ENCODE data around the gene UBASH3A.

Gene UBASH3A

DNA sequence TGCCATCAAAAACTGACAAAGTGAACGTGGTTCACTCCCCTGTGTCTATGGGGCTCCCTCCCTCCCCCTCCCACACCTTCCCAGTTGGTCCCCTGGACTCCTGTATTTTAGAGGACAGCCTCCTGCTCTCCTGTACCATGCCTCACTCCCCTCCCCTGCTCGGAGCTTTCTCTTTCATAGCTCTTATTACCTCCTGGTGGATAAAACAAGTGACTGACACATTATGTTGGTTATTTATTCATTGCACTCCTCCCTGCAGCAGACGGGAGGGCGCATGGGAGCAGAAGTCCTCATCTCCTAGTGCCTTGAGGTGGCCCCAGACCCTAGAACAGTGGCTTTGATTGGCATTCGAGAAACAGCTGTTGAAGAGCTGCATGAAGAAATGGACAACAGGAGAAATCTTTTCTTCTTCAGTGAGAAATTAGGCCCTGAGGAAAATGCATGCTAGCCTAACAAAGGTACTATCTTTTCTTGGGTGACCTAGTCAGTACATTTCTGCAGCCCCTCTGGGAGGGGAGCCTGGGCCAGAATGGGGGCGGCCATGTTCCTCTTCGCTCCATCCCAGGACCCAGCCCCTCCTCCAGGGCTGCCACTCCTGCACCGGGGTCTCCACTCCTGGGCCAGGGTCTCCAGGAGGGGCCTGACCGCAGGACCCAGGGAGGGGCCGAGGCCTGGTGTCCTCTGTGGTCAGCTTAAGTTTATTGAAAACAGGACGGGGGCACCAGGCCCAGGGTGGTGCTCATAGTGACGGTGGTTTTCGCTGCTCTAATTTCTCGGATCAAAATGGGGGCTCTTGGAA lies 36.1 kb upstream of the UBASH3A start:
- TF ChIP-seq, protein P1, sequence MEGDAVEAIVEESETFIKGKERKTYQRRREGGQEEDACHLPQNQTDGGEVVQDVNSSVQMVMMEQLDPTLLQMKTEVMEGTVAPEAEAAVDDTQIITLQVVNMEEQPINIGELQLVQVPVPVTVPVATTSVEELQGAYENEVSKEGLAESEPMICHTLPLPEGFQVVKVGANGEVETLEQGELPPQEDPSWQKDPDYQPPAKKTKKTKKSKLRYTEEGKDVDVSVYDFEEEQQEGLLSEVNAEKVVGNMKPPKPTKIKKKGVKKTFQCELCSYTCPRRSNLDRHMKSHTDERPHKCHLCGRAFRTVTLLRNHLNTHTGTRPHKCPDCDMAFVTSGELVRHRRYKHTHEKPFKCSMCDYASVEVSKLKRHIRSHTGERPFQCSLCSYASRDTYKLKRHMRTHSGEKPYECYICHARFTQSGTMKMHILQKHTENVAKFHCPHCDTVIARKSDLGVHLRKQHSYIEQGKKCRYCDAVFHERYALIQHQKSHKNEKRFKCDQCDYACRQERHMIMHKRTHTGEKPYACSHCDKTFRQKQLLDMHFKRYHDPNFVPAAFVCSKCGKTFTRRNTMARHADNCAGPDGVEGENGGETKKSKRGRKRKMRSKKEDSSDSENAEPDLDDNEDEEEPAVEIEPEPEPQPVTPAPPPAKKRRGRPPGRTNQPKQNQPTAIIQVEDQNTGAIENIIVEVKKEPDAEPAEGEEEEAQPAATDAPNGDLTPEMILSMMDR (IDR thresholded peaks at IDR 0.05; ENCODE audit: low read depth, low read length, missing control alignments) = no peak
- no peak overlapping the region for H3K4me3 ChIP-seq (ENCODE audit: low read depth, low read length)
- DNase-seq (ENCODE audit: low read depth) = no peak

DNA sequence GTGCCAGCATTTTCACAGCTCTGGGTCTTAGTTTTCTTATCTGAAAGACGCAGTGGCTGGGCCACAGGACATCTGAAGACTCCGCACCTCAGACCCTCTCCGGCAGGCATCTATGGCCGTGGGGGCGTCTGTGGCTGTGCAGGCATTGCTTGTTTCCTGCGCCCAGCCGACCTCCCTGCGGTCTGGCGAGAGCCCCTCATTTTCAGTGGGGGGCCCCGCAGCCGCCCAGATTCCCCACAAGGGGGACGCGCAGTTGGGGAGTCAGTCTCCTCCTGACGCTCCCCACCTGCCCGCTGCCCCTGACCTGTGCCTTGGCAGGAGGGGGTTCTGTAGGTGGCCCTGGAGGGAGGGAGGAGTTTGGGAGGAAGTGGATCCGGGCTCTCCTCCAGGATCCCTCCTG lies 33.9 kb upstream of the UBASH3A start:
- H3K4me3 ChIP-seq (ENCODE audit: low read depth, low read length) = no peak overlapping the region
- TF ChIP-seq, protein P1 (IDR thresholded peaks at IDR 0.05; ENCODE audit: low read depth, low read length, missing control alignments) = no peak
- DNase-seq (ENCODE audit: low read depth) = no peak

DNA sequence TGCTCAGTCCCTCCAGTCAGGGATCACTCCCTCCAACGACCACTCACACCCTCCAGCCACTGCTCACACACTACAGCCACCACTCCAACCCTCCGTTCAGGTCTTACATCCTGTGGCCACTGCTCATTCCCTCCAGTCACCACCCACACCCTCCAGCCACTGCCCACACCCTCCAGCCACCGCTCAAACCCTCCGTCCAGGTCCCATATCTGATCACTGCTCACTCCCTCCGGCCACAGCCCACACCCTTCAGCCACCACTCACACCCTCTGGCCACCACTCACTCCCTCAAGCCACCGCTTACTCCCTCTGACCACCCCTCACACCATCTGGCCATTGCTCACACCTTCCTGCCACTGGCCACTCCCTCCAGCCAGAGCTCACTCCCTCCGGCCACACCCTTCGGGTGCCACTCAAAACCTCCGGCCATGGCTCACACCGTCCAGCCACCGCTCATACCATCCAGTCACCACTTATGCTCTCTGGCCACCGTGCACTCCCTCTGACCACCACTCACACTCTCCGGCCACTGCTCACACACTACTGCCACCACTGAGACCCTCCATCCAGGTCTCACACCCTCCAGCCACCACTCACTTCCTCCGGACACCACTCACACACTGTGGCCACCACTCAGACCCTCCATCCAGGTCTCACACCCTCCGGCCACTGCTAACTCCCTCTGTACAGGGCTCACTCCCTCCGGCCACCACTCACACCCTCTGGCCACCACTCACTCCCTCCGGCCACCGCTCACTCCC lies 32.6 kb upstream of the UBASH3A start:
- H3K4me3 ChIP-seq (ENCODE audit: low read depth, low read length) = no peak overlapping the region
- DNase-seq (ENCODE audit: low read depth) = no peak
- TF ChIP-seq, protein P1 (IDR thresholded peaks at IDR 0.05; ENCODE audit: low read depth, low read length, missing control alignments) = no peak

DNA sequence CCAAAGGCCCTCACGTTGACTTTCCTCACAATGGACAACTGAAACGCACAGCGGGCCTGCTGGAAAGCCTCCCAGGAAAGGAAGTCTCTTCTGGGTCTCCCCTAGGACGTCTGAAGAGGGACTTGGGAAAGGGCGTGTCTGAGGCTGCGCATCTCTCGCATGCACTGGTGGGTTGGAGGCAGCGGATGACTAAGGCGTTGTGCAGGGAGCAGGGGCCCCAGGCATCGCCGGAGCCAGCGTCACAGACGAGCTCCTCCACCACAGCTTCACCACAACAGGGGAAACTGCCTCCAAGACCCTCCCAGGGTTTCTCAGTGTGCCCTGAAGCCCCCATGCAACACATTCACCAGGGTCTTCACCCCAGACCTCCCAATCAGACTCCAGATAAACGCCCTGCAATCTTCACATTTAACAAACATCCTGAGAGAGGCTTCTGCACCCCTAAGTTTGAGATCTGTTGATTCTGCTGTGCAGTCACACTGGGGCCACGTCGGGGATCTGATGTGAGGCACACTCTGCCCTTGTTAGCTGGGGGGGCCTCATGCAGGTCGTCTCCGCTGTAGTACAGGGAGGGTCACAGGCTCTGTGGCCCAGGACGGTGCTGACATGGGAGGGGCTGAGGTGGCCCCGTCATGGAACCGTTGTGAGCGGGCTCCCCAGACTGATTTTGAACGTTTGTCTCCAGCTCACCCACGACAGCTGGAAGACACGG lies 30.4 kb upstream of the UBASH3A start:
- no peak overlapping the region for H3K4me3 ChIP-seq (ENCODE audit: low read depth, low read length)
- DNase-seq (ENCODE audit: low read depth) = no peak
- TF ChIP-seq, protein P1 (IDR thresholded peaks at IDR 0.05; ENCODE audit: low read depth, low read length, missing control alignments) = no peak

DNA sequence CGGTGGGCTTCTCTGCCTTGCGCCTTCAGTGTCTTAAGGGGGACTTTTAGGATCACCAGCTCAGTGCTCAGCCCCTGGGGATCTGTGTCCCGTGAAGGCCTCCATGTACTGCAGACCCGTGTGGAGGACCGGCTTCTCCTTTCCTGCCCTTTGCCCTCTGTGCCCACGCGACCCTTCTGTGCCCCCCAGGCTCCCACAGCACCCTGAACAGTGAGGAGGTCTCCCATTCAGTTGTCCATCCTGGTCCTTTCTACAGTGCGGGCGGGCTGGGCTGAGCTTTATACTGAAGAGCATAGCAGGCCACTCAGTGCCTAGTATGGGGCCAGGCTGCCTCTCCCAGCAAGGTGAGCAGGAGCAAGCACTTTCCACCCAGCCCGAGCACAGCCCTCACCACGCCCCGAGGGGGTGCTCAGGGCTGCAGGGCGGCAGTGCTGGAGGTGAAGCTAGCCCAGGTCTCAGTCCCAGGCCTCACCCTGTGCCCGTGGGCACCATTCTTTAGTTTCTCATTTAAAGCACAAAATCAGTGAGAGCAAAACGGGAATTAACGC lies 29.7 kb upstream of the UBASH3A start:
- TF ChIP-seq, protein P1 (IDR thresholded peaks at IDR 0.05; ENCODE audit: low read depth, low read length, missing control alignments) = no peak
- H3K4me3 ChIP-seq (ENCODE audit: low read depth, low read length) = no peak overlapping the region
- no peak for DNase-seq (ENCODE audit: low read depth)

DNA sequence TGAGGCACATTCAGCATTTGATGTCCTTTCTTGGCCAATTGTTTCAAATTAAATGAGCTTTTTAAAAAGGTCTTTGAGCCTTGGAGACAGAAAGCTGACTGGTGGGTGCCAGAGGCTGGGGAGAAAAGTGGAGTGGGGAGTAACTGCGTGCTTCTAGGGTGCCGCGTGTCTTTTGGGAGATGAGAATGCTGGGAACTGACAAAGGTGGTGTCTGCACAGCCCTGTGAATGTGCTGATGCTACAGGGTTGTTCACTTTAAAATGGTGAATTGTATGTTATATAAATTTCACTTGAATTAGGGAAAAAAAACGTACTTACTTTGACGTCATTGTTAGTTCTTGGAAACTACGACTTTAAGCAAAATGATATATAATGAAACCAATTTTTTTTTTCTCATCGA lies 29.2 kb upstream of the UBASH3A start:
- TF ChIP-seq, protein P1 (IDR thresholded peaks at IDR 0.05; ENCODE audit: low read depth, low read length, missing control alignments) = no peak
- no peak for DNase-seq (ENCODE audit: low read depth)
- H3K4me3 ChIP-seq (ENCODE audit: low read depth, low read length) = no peak overlapping the region
